Trophoblast cell (in vitro differentiated cells and primary cell): ENCODE measurements around the gene RAB5B.
A peak's percentile ranks its signal among the peaks of the same experiment; 100 is the strongest.

Experiments
- DNase-seq, 2 donors: peaks; one replicate each; pipeline ENCODE4 v3.0.0-alpha.2; 2016
- H2AFZ ChIP-seq: 2 replicates; pipeline ENCODE4 v1.6.1; 2013; ENCODE audit warnings: low read length, moderate library complexity, mild to moderate bottlenecking; ENCODE audit not compliant: insufficient read depth, poor library complexity
- H2AK5ac ChIP-seq: 2 replicates; pipeline ENCODE4 v1.6.1; 2013; ENCODE audit warnings: mild to moderate bottlenecking, low read length
- H2BK120ac ChIP-seq: 2 replicates; pipeline ENCODE4 v1.6.1; 2013; ENCODE audit warnings: low read length, mild to moderate bottlenecking, moderate library complexity; ENCODE audit not compliant: insufficient read depth, poor library complexity
- H2BK12ac ChIP-seq: 2 replicates; pipeline ENCODE4 v1.6.1; 2013; ENCODE audit warnings: mild to moderate bottlenecking, low read length, moderate library complexity
- H2BK5ac ChIP-seq: 2 replicates; pipeline ENCODE4 v1.6.1; 2013; ENCODE audit warnings: low read length, low read depth, moderate library complexity, mild to moderate bottlenecking; ENCODE audit not compliant: poor library complexity
- H3K14ac ChIP-seq: 2 replicates; pipeline ENCODE4 v1.6.1; 2013; ENCODE audit warnings: mild to moderate bottlenecking, low read length
- H3K18ac ChIP-seq: 2 replicates; pipeline ENCODE4 v1.6.1; 2013; ENCODE audit warnings: mild to moderate bottlenecking, low read length
- H3K23ac ChIP-seq: 2 replicates; pipeline ENCODE4 v1.6.1; 2013; ENCODE audit warnings: low read length
- H3K27ac ChIP-seq: 2 replicates; pipeline ENCODE4 v1.5.1; 2013; ENCODE audit warnings: low read depth, mild to moderate bottlenecking, inconsistent platforms, low read length, moderate library complexity
- H3K27me3 ChIP-seq: 2 replicates; pipeline ENCODE4 v1.6.1; 2013; ENCODE audit warnings: inconsistent platforms, mild to moderate bottlenecking, low read length, moderate library complexity; ENCODE audit not compliant: insufficient read depth
- H3K36me3 ChIP-seq, 2 experiments: 1 replicate in 1 of 2; 2 replicates in 1 of 2; pipeline ENCODE4 v1.6.1; 2013; ENCODE audit warnings: low read length in 2 of 2, mild to moderate bottlenecking in 2 of 2, moderate library complexity in 1 of 2; ENCODE audit not compliant: insufficient read depth in 2 of 2, control insufficient read depth in 1 of 2
- H3K4ac ChIP-seq: 2 replicates; pipeline ENCODE4 v1.6.1; 2013; ENCODE audit warnings: low read depth, mild to moderate bottlenecking, low read length, moderate library complexity
- H3K4me1 ChIP-seq, 2 experiments: 1 replicate in 1 of 2; 2 replicates in 1 of 2; pipeline ENCODE4 v1.6.1; 2013; ENCODE audit warnings: low read length in 2 of 2, mild to moderate bottlenecking in 2 of 2, moderate library complexity in 1 of 2; ENCODE audit not compliant: insufficient read depth in 2 of 2, control insufficient read depth in 1 of 2
- H3K4me2 ChIP-seq: 2 replicates; pipeline ENCODE4 v1.6.1; 2013; ENCODE audit warnings: inconsistent platforms, mild to moderate bottlenecking, low read length, moderate library complexity
- H3K4me3 ChIP-seq: 2 replicates; pipeline ENCODE4 v1.5.1; 2013; ENCODE audit warnings: mild to moderate bottlenecking, low read depth, low read length, inconsistent platforms
- H3K79me1 ChIP-seq: one replicate; pipeline ENCODE4 v1.6.1; 2013; ENCODE audit warnings: low read length
- H3K79me2 ChIP-seq: 2 replicates; pipeline ENCODE4 v1.6.1; 2013; ENCODE audit warnings: low read length, mild to moderate bottlenecking; ENCODE audit not compliant: control insufficient read depth, insufficient read depth, poor library complexity
- H3K9ac ChIP-seq: 2 replicates; pipeline ENCODE4 v1.6.1; 2013; ENCODE audit warnings: mild to moderate bottlenecking, low read length
- H3K9me3 ChIP-seq: 2 replicates; pipeline ENCODE4 v1.6.1; 2013; ENCODE audit warnings: low read depth, mild to moderate bottlenecking, control low read depth, inconsistent platforms, low read length; ENCODE audit not compliant: insufficient read depth
- H4K12ac ChIP-seq: 2 replicates; pipeline ENCODE4 v1.6.1; 2013; ENCODE audit warnings: low read depth, mild to moderate bottlenecking, low read length, moderate library complexity
- H4K8ac ChIP-seq: 2 replicates; pipeline ENCODE4 v1.6.1; 2013; ENCODE audit warnings: low read depth, mild to moderate bottlenecking, low read length, moderate library complexity
- H4K91ac ChIP-seq: one replicate; pipeline ENCODE4 v1.6.1; 2013; ENCODE audit warnings: low read depth, mild to moderate bottlenecking, low read length, moderate library complexity
- WGBS: extraction: QIAGEN DNeasy Blood & Tissue Kit; methylation state at CpG from one replicate; pipeline ENCODE4 v1.1.7; 2013; ENCODE audit warnings: missing lambda C conversion rate; ENCODE audit not compliant: insufficient read length, insufficient coverage; ENCODE audit errors: extremely low coverage; 5-methylcytosine and 5-hydroxymethylcytosine counted together

Gene RAB5B

GRCh38 chr12:55938826-55939501, 34.9 kb upstream of the RAB5B start:
- H2AFZ ChIP-seq, result no peak overlapping the region
- no peak overlapping the region for H3K4me2 ChIP-seq
- no peaks in the 10 kb centered on the region for H3K79me2 ChIP-seq
- peaks cover 17 to 28% of the 10 kb centered on the region in 2 experiments for H3K36me3 ChIP-seq
- H3K27ac ChIP-seq, result no peak overlapping the region
- H3K18ac ChIP-seq, result no peak overlapping the region
- no peaks in the 10 kb centered on the region for H3K27me3 ChIP-seq
- no peak overlapping the region for H2BK120ac ChIP-seq
- no peak overlapping the region for H4K91ac ChIP-seq
- DNase-seq, result no peak
- H3K4ac ChIP-seq, result no peak overlapping the region
- no CpG with 5 or more reads among the region's 8 CpGs for WGBS
- no peak overlapping the region for H2AK5ac ChIP-seq
- no peak overlapping the region for H3K9ac ChIP-seq
- no peak overlapping the region for H4K8ac ChIP-seq
- H3K9me3 ChIP-seq, result no peaks in the 10 kb centered on the region
- no peak overlapping the region for H3K23ac ChIP-seq
- H2BK12ac ChIP-seq, result no peak overlapping the region
- H3K79me1 ChIP-seq, result no peaks in the 10 kb centered on the region
- no peak overlapping the region for H4K12ac ChIP-seq
- H3K4me1 ChIP-seq, result peaks cover 0 to 3% of the 10 kb centered on the region in 2 experiments
- no peak overlapping the region for H2BK5ac ChIP-seq
- H3K4me3 ChIP-seq, result no peak overlapping the region
- no peak overlapping the region for H3K14ac ChIP-seq

GRCh38 chr12:55940065-55940732, 33.7 kb upstream of the RAB5B start:
- Histone ChIP-seq H3K79me2 (no peaks in the 10 kb centered on the region), H2BK120ac (no peak overlapping the region), H3K4me3 (peak overlapping the region; percentile 23), H3K4me2 (peak overlapping the region; percentile 44), H2BK12ac (no peak overlapping the region), H3K79me1 (no peaks in the 10 kb centered on the region), H3K18ac (no peak overlapping the region), H4K12ac (no peak overlapping the region), H2AK5ac (no peak overlapping the region), H3K27ac (no peak overlapping the region), H4K91ac (no peak overlapping the region), H3K4ac (no peak overlapping the region), H2AFZ (no peak overlapping the region), H3K14ac (no peak overlapping the region), H3K23ac (no peak overlapping the region), H3K36me3 (peaks cover 19 to 31% of the 10 kb centered on the region in 2 experiments), H3K4me1 (peaks cover 0 to 3% of the 10 kb centered on the region in 2 experiments), H3K27me3 (no peaks in the 10 kb centered on the region), H3K9me3 (no peaks in the 10 kb centered on the region), H2BK5ac (no peak overlapping the region), H3K9ac (no peak overlapping the region), H4K8ac (no peak overlapping the region)
- DNase-seq, result peak; percentile 80 to 90
- no CpG with 5 or more reads among the region's 18 CpGs for WGBS

GRCh38 chr12:55942055-55942454, 31.8 kb upstream of the RAB5B start:
- Histone ChIP-seq H4K12ac (no peak overlapping the region), H3K4me1 (peaks cover 0 to 3% of the 10 kb centered on the region in 2 experiments), H2BK5ac (no peak overlapping the region), H3K4me3 (no peak overlapping the region), H3K79me1 (no peaks in the 10 kb centered on the region), H3K79me2 (no peaks in the 10 kb centered on the region), H2BK120ac (no peak overlapping the region), H2BK12ac (no peak overlapping the region), H4K91ac (no peak overlapping the region), H3K9me3 (no peaks in the 10 kb centered on the region), H2AFZ (no peak overlapping the region), H3K4me2 (no peak overlapping the region), H3K18ac (no peak overlapping the region), H3K14ac (no peak overlapping the region), H3K36me3 (peaks cover 18 to 31% of the 10 kb centered on the region in 2 experiments), H4K8ac (no peak overlapping the region), H3K23ac (no peak overlapping the region), H3K4ac (no peak overlapping the region), H3K9ac (no peak overlapping the region), H3K27ac (no peak overlapping the region), H3K27me3 (no peaks in the 10 kb centered on the region), H2AK5ac (no peak overlapping the region)
- no CpG with 5 or more reads among the region's 4 CpGs for WGBS
- DNase-seq, result no peak

- Histone ChIP-seq H4K91ac (no peak overlapping the region), H3K27me3 (no peaks in the 10 kb centered on the region), H3K79me2 (no peaks in the 10 kb centered on the region), H3K4me1 (peaks cover 0 to 3% of the 10 kb centered on the region in 2 experiments), H3K27ac (no peak overlapping the region), H3K79me1 (no peaks in the 10 kb centered on the region), H3K4me3 (no peak overlapping the region), H2BK12ac (no peak overlapping the region), H2BK5ac (no peak overlapping the region), H4K12ac (no peak overlapping the region), H3K14ac (no peak overlapping the region), H2AK5ac (no peak overlapping the region), H4K8ac (no peak overlapping the region), H3K36me3 (peaks cover 18 to 26% of the 10 kb centered on the region in 2 experiments), H2BK120ac (no peak overlapping the region), H3K4me2 (no peak overlapping the region), H3K9me3 (no peaks in the 10 kb centered on the region), H3K4ac (no peak overlapping the region), H3K18ac (no peak overlapping the region), H2AFZ (no peak overlapping the region), H3K23ac (no peak overlapping the region), H3K9ac (no peak overlapping the region)
- WGBS, result no CpG with 5 or more reads among the region's 1 CpG
- no peak for DNase-seq
Measured at GRCh38 chr12:55942577-55943136, 31.2 kb upstream of the RAB5B start.
